OCI-LY7 (cell line): Measurements from ENCODE around the gene FCAMR.

ENCODE experiments used
- EZH2phosphoT487 ChIP-seq: fragments of 200-600 bp; sonication (generic); IDR thresholded peaks from 2 replicates; pipeline ENCODE4 v1.6.1; 2018; ENCODE audit warnings: low read depth, borderline replicate concordance, mild to moderate bottlenecking, mixed run types, antibody characterized with exemption, low read length, moderate library complexity, mixed read lengths
- TF ChIP-seq, protein P1 (sequence below): fragments of 200-600 bp; sonication (generic); conservative IDR thresholded peaks from 2 replicates; pipeline ENCODE4 v1.5.1; 2014; ENCODE audit warnings: mild to moderate bottlenecking, antibody characterized with exemption, low read length, moderate library complexity, mixed read lengths

- TF ChIP-seq, protein P1, sequence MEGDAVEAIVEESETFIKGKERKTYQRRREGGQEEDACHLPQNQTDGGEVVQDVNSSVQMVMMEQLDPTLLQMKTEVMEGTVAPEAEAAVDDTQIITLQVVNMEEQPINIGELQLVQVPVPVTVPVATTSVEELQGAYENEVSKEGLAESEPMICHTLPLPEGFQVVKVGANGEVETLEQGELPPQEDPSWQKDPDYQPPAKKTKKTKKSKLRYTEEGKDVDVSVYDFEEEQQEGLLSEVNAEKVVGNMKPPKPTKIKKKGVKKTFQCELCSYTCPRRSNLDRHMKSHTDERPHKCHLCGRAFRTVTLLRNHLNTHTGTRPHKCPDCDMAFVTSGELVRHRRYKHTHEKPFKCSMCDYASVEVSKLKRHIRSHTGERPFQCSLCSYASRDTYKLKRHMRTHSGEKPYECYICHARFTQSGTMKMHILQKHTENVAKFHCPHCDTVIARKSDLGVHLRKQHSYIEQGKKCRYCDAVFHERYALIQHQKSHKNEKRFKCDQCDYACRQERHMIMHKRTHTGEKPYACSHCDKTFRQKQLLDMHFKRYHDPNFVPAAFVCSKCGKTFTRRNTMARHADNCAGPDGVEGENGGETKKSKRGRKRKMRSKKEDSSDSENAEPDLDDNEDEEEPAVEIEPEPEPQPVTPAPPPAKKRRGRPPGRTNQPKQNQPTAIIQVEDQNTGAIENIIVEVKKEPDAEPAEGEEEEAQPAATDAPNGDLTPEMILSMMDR = peak; percentile 86
- no peak for TF ChIP-seq EZH2phosphoT487
These were observed 34.9 kb upstream of the FCAMR start for GRCh38 chr1:207004931-207005830.
